Measurements from ENCODE around the gene PRKAR2A. TPM values are rescaled to one million over a fixed set of nuclear protein-coding genes. Genes with fewer than 3 reads are reported as not detected.

Gene PRKAR2A
- total and polyA plus RNA-seq, 8 donors, result 6.9 to 65.9 (median 22.4) TPM

DNA sequence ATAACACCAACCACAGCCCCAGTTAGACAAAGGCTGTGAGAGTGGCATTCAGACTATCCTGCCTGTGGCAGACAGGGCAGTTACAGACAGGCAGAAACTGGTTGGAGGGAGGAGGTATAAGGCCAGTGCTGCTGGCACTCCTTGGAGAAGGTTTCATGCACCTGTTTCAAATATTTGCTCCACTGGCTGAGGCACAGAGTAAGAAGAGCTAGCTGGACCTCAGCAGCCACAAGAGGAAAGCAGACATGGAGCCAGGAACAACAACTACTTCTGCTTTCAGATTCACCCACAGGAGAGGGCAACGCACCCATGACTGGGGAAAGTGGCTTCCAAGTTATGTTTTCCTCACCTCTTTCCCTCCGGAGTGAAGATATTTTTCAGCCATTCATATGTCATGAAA lies 11.5 kb upstream of the PRKAR2A start:
- peaks cover 18 to 79% (median 73%) of the 10 kb centered on the region in 4 donors for H3K36me3 ChIP-seq
- H3K9me3 ChIP-seq, result no peaks in the 10 kb centered on the region
- no peaks in the 10 kb centered on the region for H3K27me3 ChIP-seq
- intact Hi-C loops (cut with DNase I; ENCODE audit: low total_unique reads), result no loop called here
- no peak overlapping the region for H3K4me3 ChIP-seq
- H3K27ac ChIP-seq, result no peak overlapping the region
- TF ChIP-seq POLR2AphosphoS5 (IDR thresholded peaks at IDR 0.05), result no peak
- no peak for TF ChIP-seq EP300 (IDR thresholded peaks at IDR 0.05)
- TF ChIP-seq, protein P1, sequence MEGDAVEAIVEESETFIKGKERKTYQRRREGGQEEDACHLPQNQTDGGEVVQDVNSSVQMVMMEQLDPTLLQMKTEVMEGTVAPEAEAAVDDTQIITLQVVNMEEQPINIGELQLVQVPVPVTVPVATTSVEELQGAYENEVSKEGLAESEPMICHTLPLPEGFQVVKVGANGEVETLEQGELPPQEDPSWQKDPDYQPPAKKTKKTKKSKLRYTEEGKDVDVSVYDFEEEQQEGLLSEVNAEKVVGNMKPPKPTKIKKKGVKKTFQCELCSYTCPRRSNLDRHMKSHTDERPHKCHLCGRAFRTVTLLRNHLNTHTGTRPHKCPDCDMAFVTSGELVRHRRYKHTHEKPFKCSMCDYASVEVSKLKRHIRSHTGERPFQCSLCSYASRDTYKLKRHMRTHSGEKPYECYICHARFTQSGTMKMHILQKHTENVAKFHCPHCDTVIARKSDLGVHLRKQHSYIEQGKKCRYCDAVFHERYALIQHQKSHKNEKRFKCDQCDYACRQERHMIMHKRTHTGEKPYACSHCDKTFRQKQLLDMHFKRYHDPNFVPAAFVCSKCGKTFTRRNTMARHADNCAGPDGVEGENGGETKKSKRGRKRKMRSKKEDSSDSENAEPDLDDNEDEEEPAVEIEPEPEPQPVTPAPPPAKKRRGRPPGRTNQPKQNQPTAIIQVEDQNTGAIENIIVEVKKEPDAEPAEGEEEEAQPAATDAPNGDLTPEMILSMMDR (IDR thresholded peaks at IDR 0.05), result no peak
- no peak for TF ChIP-seq POLR2A (IDR thresholded peaks at IDR 0.05)
- no peaks in the 10 kb centered on the region for H3K4me1 ChIP-seq
- DNase-seq, result no peak
- 75 to 94% (median 77%) methylated on average over 2 of the region's 2 CpGs for WGBS, 5 donors

DNA sequence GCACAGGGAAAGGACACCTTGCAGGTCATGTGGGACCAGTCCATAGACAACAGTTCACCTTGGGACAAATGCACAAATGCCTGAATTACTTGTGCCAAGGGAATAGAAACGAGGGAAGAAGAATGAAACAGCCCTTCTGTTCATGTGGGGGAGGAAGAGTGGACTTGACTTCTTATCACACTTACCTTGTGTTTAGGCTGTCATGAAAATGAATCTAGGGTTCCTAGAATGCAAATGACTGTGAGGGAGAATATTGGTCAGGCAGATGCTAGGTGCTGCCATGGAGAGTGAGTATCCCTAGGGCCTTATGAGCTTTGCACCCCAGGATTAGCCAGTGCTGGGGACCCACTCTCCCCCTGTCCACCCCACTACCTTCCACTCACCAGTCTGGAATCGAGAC lies 11.0 kb upstream of the PRKAR2A start:
- DNase-seq, result no peak
- 68 to 91% (median 88%) methylated on average over 2 of the region's 2 CpGs for WGBS, 5 donors
- no peak for TF ChIP-seq EP300 (IDR thresholded peaks at IDR 0.05)
- TF ChIP-seq POLR2AphosphoS5 (IDR thresholded peaks at IDR 0.05), result no peak
- TF ChIP-seq, protein P1 (IDR thresholded peaks at IDR 0.05), result no peak
- no peak for TF ChIP-seq POLR2A (IDR thresholded peaks at IDR 0.05)
- H3K4me1 ChIP-seq, result no peaks in the 10 kb centered on the region
- H3K9me3 ChIP-seq, result no peaks in the 10 kb centered on the region
- intact Hi-C loops (cut with DNase I; ENCODE audit: low total_unique reads), result no loop called here
- H3K4me3 ChIP-seq, result no peak overlapping the region
- no peaks in the 10 kb centered on the region for H3K27me3 ChIP-seq
- H3K36me3 ChIP-seq, result peaks cover 18 to 84% (median 73%) of the 10 kb centered on the region in 4 donors
- no peak overlapping the region for H3K27ac ChIP-seq

DNA sequence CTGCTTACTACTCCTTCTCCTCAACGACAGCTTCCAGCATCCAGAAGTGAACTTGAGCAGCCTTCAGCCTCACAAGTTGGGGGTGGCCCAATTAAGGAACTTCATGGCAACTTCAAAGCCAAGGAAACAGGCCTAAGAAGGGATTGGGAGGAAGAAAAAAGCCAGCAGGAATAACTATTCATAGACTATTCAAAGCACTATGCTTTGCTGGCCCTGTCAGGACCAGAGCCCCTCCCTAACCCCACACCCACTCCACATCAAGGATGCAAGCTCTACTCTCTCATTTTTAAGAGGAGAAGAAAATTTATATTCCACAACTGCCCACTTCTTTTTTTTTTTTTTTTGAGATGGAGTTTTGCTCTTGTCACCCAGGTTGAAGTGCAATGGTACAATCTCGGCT lies 10.0 kb upstream of the PRKAR2A start:
- DNase-seq, result no peak
- WGBS, 5 donors, result 73 to 90% (median 87%) methylated on average over 2 of the region's 2 CpGs
- H3K27ac ChIP-seq, result no peak overlapping the region
- TF ChIP-seq, protein P1 (IDR thresholded peaks at IDR 0.05), result no peak
- no peak for TF ChIP-seq POLR2A (IDR thresholded peaks at IDR 0.05)
- no peak for TF ChIP-seq EP300 (IDR thresholded peaks at IDR 0.05)
- no peak for TF ChIP-seq POLR2AphosphoS5 (IDR thresholded peaks at IDR 0.05)
- peaks cover 18 to 79% (median 69%) of the 10 kb centered on the region in 4 donors for H3K36me3 ChIP-seq
- intact Hi-C loops (cut with DNase I; ENCODE audit: low total_unique reads), result no loop called here
- H3K27me3 ChIP-seq, result no peaks in the 10 kb centered on the region
- no peaks in the 10 kb centered on the region for H3K4me1 ChIP-seq
- H3K9me3 ChIP-seq, result no peaks in the 10 kb centered on the region
- H3K4me3 ChIP-seq, result no peak overlapping the region

DNA sequence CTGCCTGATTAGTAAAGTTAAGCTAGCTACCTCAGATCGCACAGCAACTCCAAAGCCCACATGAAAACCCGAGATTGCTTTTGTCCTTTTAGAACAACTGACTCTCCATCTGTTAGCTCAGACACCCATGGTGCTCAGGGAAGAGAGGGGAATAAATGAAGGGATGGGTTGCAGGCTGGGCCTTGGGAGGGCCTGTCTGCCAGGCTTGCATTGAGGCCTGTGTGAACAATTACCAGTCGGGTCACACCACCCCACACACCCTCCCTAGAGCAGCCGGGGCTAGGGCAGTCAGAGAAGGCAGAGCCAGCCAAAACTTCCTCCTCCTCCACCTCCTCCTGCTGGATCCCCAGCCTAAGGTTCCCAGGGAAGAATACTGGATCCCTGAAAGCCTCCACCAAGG lies 8.8 kb upstream of the PRKAR2A start:
- intact Hi-C loops (cut with DNase I; ENCODE audit: low total_unique reads), result no loop called here
- 34 to 53% (median 45%) methylated on average over 4 of the region's 4 CpGs for WGBS, 5 donors
- no peak overlapping the region for H3K27ac ChIP-seq

More for the DNA sequence above, 8.8 kb upstream of the PRKAR2A start:
- Histone ChIP-seq H3K36me3 (peaks cover 13 to 67% (median 58%) of the 10 kb centered on the region in 4 donors), H3K9me3 (no peaks in the 10 kb centered on the region), H3K27me3 (no peaks in the 10 kb centered on the region), H3K4me3 (no peak overlapping the region), H3K4me1 (no peaks in the 10 kb centered on the region)
- TF ChIP-seq POLR2AphosphoS5 (IDR thresholded peaks at IDR 0.05) (no peak), POLR2A (IDR thresholded peaks at IDR 0.05) (no peak), EP300 (IDR thresholded peaks at IDR 0.05) (no peak)
- TF ChIP-seq, protein P1 (IDR thresholded peaks at IDR 0.05), result no peak
- DNase-seq, result no peak
